Smooth muscle cell of bladder (primary cell): ENCODE results near the gene ROM1. TPM values are rescaled to one million over a fixed set of nuclear protein-coding genes. Genes with fewer than 3 reads are reported as not detected.

Experiments
- total RNA-seq: library from RNA; depleted of rRNA; stranded (reverse); fragments of >200 nt; gene quantifications from 2 replicates; pipeline ENCODE4 v1.2.3, GENCODE V29; 2014

The ROM1 gene, protein sequence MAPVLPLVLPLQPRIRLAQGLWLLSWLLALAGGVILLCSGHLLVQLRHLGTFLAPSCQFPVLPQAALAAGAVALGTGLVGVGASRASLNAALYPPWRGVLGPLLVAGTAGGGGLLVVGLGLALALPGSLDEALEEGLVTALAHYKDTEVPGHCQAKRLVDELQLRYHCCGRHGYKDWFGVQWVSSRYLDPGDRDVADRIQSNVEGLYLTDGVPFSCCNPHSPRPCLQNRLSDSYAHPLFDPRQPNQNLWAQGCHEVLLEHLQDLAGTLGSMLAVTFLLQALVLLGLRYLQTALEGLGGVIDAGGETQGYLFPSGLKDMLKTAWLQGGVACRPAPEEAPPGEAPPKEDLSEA
- total RNA-seq, result 5.5 and 7.8 TPM in 2 replicates

DNA sequence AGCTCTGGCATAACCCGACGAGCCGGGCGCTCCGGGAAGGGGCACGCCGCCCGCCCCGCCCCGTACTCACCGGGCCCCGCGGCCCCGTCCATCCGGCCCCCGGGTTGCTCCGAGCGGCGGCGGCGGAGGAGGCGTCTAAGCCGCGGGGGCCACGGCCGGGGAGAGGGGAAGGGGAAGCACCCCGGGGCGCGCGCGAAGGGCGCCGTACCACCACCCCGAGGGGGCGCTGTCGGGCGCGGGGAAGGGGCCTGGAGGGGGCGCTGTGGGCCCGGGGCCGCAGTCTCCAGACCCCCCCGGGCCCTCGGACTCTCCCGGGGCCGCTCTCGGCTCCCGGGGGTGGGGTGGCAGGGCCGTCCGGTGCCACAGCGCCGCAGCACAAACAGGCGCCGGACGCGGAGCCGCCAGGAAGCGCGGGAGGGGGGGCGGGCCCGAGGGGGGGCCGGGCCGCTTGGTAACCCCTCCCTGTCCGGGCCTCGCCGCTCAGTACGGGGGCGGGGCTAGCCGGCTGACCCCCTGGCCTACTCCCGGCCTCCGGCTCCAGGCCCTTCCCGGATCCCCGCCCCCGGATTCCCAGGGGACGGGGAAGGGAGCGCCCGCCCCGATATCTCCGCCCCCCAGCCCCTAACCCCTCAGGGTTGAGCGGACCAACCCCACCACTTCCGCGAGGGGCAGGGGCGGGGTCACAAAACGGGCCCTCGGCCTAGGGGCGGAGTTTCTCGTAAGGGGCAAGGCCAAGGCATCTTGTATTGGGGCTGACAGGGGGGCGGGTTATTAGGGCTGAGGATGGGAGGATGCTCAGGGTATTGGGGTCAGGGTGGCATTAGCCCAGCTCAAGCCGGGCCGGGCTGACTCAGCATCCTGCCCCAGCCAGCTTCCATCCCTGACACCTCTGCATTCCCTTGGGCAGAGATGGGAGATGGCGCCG is at the start of gene ROM1, which contains the start of gene EML3:
Gene ROM1 (plus strand): TSS at position 892 of the 925 bp plus-strand sequence. CDS start 25 bp downstream, at position 917.
Gene EML3 (minus strand): TSS at position 410 of the 925 bp plus-strand sequence. CDS start 318 bp downstream, at position 92.

DNA sequence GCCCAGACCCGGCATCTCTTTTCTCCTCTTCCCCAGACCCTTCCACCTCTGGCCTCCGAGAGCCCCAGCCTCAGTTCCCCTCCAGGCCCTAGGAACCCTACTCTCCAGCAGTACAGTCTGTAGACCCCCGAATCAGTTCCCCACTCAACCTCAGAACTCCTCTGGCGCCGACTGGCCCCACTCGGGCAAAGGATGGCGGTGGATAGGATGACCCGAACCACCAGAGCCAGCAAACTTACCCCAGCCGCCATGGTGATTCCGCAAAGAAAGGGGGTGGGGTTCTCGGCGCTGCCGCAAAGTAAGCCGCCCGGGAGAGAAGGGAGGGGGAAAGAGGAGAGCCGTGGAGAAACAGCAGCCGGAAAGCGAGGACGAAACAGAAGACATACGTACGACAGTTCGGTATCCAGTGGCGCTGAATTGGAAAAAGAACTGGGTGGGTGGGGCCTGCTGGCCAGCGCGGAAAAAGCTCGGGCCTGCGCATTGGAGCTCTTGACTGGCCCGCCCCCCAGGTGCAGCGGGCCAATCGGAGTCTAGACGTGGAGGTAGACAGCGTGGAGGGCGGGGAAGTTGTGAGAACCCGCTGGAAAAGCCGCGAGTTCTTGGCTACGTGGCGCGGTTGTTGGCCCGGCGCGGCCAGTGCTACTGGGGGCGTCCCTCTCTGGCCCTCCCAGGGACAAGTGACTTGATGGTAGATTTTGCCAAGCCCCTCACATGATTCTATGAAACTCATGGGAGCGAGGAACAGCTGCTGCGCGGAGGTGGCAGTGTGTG is 39.3 kb upstream of the ROM1 start, which contains the start of gene EEF1G:
Gene EEF1G (minus strand): TSS at position 300 of the 771 bp plus-strand sequence. CDS start 49 bp downstream, at position 251.

DNA sequence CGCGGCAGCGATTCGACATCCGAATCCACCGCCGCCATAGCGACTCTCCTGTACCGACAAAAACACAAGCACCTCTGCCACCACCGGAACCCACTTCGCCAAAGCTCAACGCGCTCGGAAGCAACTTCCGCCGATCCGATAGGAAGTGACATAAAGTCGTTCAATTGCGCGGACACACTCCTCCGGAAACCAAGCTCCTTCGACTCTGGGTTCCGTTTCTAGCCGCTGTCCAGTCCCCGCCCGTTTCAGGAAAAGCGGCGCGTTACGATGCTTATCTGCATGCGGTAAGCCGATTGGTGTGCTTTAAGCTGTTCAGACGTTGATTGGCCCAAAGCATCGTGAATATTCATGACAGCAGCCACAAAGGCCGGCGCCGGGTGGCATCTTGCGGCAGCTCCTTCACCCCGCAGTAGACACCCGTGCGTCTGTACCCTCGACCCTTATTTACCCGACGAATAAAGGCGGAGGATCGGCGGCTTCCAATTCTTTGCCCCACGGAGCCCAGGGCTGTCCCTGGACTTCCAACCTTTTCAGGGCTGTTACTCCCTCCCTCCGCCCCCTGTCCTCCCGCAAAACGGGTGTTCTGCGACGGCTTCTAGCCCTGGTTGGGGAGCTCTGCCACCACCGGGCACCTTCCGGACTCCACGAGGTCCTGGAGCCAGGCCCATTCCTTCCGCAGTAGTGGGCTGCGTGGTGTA is 21.5 kb upstream of the ROM1 start, which contains the start of gene TUT1:
Gene TUT1 (minus strand): TSS at position 76 of the 698 bp plus-strand sequence. CDS start 38 bp downstream, at position 38.

DNA sequence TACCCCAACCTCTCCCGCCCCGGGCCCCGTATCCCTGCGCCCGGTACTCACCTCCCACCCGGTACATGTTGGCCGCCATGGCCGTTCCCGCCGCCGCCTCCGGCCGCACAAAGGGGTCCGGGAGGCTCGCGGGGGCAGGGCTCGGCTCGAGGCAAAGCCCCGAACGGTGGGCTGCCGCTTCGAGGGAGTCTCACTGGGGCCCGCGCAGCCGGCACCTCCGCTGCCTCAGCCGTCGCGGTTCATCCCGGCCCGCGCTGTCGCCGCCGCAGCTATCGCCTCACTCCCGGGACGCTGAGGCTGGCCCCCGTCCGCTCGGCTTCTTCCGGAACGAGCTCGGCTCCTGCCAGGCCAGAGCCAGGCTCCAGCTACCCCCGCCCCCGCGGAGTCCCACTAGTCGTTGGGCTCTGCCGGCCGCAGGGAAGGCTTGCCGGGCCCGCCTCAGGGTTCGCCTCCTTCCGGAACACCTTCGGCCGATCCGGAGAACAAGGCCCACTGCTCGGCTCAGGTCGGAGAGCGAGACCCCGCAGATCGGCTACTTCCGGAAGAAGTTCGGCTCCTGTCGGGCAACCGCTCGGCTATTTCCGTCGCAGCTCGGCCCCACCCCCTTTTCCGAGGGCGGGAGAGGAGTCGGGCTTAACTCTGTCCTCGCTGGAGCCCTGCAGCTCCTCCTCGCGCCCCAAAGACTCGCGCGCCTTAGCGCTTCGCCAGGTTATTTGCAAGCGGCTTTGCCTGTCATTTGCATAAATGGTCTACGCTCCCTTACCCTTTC is 11.5 kb upstream of the ROM1 start, which contains the start of gene MTA2:
Gene MTA2 (minus strand): TSS at position 494 of the 769 bp plus-strand sequence. CDS start 415 bp downstream, at position 79.

DNA sequence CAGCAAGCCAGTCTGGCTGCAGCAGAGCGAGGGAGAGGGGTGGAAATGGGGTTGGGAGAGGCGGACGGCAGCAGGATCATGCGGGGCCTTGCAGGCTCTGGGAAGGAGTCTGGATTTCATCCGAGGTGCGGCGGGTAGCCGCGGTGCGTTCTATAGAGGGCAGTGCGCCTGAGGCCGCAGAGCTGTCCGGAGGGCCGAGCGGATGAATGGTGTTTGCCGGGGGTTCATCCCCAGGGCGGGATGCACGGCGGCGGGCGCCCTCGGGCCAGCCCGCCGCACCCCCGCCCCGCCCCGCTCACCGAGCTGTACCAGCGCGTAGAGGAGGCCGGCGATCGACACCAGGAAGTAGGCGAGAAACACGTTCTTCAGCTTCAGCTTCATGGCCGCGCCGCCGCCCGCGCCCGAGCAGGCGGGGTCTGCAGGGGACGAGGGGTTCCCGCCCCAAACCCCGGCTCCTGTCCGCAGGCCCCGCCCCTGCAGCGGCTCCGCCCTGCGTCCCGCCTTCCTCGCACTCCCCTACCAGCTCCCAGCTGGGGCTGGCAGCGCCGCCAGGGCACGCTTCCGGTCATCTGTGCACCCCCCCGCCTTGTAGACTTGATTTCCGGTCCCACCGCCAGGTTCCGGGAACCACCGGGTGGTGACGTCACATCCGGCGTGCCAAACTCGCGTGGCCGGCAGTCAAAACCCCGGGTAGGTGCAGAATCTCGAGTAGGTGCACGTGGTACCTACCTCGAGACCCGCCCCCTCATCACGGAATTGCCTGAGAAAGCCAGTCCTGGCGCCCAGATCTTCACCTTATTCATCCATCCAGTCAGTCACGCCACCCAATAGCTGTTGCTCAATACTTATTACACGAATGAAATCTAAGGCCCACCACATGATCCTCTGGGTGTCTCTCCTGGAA is 8.8 kb downstream of the ROM1 start, which contains the start of gene B3GAT3:
Gene B3GAT3 (minus strand): TSS at position 420 of the 904 bp plus-strand sequence. CDS start 39 bp downstream, at position 381.

DNA sequence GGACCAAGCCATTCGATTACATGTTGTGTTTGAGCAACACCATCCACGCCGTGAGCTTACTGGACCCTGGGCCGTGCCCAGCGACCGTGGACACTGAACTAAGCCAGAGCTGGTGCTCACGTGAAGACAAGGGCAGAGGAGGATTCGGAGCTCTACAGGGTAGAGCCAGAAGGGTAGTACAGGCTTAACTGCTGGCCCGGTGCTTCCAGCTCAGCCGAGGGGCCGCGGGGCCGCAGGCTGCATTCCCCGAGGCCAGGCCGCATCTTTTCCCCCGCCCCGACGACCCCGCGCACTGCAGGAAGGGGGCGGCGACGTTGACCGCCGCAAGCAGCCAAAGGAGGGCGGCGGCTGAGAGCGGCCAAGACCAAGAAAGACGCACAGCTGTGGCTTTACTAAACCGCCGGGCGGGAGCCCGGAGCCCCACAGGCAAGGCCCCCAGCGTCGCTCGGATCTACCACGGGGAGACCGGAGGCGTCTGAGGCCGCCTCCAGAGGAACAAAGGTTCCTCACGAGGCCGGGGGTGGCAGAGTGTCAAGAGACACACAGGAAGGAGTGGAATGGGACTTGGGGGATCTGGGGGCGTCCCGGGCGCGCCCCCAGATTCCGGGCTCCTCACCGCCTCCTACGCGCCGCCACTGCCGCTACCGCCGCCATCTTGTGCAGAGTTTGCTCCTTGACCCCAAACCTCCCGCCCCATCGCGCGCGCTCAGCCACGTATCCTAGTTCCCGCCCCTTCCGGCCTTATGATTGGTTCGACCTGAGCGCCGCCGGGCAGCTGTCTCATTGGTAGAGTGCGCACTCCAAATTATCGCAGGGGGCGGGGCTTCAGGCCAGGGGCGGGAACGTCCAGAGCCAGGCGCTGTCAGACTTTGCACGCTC is 33.1 kb downstream of the ROM1 start, which contains the start of gene GANAB:
Gene GANAB (minus strand): TSS at position 668 of the 879 bp plus-strand sequence. CDS start 14 bp downstream, at position 654.

Other genes starting within 250 kb of the ROM1 start
- not detected in 2 replicates for gene SCGB1A1, start 194.2 kb upstream of the ROM1 start, total RNA-seq
- 388 and 488 TPM in 2 replicates for gene AHNAK, start 66.5 kb upstream of the ROM1 start, total RNA-seq
- 1,708 and 1,734 TPM in 2 replicates for gene EEF1G, start 39.4 kb upstream of the ROM1 start, total RNA-seq
- gene TUT1, start 21.7 kb upstream of the ROM1 start, total RNA-seq, result 4.8 and 6.7 TPM in 2 replicates
- 110 and 118 TPM in 2 replicates for gene MTA2, start 11.4 kb upstream of the ROM1 start, total RNA-seq
- 12.8 and 14.3 TPM in 2 replicates for gene EML3, start 482 bp upstream of the ROM1 start, total RNA-seq
- gene B3GAT3, start 8.7 kb downstream of the ROM1 start, total RNA-seq, result 22.3 and 35.2 TPM in 2 replicates
- 249 and 288 TPM in 2 replicates for gene GANAB, start 33.4 kb downstream of the ROM1 start, total RNA-seq
- 15.1 and 22.9 TPM in 2 replicates for gene INTS5, start 40.0 kb downstream of the ROM1 start, total RNA-seq
- 39.7 and 43.3 TPM in 2 replicates for gene C11orf98, start 52.0 kb downstream of the ROM1 start, total RNA-seq
- 7.4 and 7.5 TPM in 2 replicates for gene CSKMT, start 52.1 kb downstream of the ROM1 start, total RNA-seq
- 11.7 and 12.1 TPM in 2 replicates for gene UQCC3, start 58.4 kb downstream of the ROM1 start, total RNA-seq
- 2.4 and 3.0 TPM in 2 replicates for gene LBHD1, start 59.0 kb downstream of the ROM1 start, total RNA-seq
- gene UBXN1, start 65.8 kb downstream of the ROM1 start, total RNA-seq, result 193 and 199 TPM in 2 replicates
- 10.6 and 11.7 TPM in 2 replicates for gene LRRN4CL, start 76.3 kb downstream of the ROM1 start, total RNA-seq
- gene BSCL2, start 94.2 kb downstream of the ROM1 start, total RNA-seq, result 58.3 and 73.6 TPM in 2 replicates
- gene GNG3, start 94.4 kb downstream of the ROM1 start, total RNA-seq, result not detected in 2 replicates
- 7.3 and 9.7 TPM in 2 replicates for gene HNRNPUL2, start 114.2 kb downstream of the ROM1 start, total RNA-seq
- 34.0 and 37.4 TPM in 2 replicates for gene TTC9C, start 115.2 kb downstream of the ROM1 start, total RNA-seq
- 9.7 and 12.7 TPM in 2 replicates for gene ZBTB3, start 140.9 kb downstream of the ROM1 start, total RNA-seq
- 62.2 and 77.1 TPM in 2 replicates for gene POLR2G, start 148.3 kb downstream of the ROM1 start, total RNA-seq
- gene TAF6L, start 158.1 kb downstream of the ROM1 start, total RNA-seq, result 12.1 and 19.1 TPM in 2 replicates
- 35.7 and 38.4 TPM in 2 replicates for gene TMEM179B, start 174.1 kb downstream of the ROM1 start, total RNA-seq
- gene TMEM223, start 178.7 kb downstream of the ROM1 start, total RNA-seq, result 12.8 and 16.0 TPM in 2 replicates
- gene NXF1, start 192.2 kb downstream of the ROM1 start, total RNA-seq, result 9.7 and 21.1 TPM in 2 replicates
- gene STX5, start 218.8 kb downstream of the ROM1 start, total RNA-seq, result 46.2 and 49.9 TPM in 2 replicates
- not detected in 2 replicates for gene TEX54, start 219.6 kb downstream of the ROM1 start, total RNA-seq
- 51.0 and 77.9 TPM in 2 replicates for gene WDR74, start 226.3 kb downstream of the ROM1 start, total RNA-seq